Measurements from ENCODE around the gene KRT79.

DNA sequence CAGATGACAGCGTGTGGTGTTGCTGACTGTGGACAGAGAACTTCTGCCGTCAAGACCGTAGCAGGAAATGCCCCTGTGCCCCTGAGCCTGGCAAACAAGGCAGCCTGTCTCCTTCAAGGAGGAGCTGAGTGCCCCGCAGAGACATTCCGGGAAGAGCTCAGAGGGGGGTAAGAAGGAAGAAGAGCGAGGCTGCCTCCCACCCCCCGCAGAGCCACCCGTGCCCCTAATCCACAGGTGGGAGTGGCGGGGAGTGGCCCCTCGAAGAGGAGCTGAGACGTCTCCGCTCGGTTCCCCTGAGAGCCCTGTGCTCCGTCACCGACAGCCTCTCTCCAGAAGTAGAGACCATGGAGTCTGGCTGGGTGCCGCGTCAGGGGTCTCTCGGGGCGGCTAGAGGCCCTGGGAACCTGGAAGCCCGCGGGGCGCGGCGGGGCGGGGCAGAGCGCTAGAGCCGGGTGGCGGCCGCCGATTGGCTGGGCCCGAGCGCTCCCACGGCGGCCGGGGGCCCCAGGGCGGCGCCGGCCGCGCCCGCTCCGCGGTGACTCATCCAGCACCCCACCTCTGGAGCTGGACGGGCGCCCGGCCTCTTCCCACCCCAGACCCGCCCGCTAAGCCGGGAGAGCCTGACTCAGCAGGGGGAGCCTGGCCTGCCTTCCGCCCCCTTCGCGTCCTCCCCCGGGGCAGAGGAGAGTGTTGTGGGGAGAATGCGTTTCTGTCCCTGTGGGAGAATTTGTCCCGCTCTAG, 39.9 kb upstream of the KRT79 start:
- TF ChIP-seq TAF1 (IDR thresholded peaks at IDR 0.05; ENCODE audit: low read depth, low read length) (no peak), POLR2A (IDR thresholded peaks at IDR 0.05; ENCODE audit: low read depth, low read length) (no peak), POLR2AphosphoS5 (IDR thresholded peaks at IDR 0.05; ENCODE audit: low read depth, low read length) (no peak)

Data from GM12891 (cell line).